Ascending aorta (tissue), 2 donors: Measurements from ENCODE around the gene EBNA1BP2. TPM values are rescaled to one million over a fixed set of nuclear protein-coding genes. Genes with fewer than 3 reads are reported as not detected.

Experiments used
- DNase-seq, 2 donors: peaks; one replicate each; pipeline ENCODE4 v3.0.0-alpha.2; 2019; ENCODE audit warnings: low spot score in 2 of 2
- H3K27ac ChIP-seq, 2 donors: fragments of 200-600 bp; sonication (generic); one replicate each; pipeline ENCODE4 v1.5.1; 2016 to 2017; ENCODE audit warnings: mild to moderate bottlenecking in 1 of 2
- H3K27me3 ChIP-seq: fragments of 200-600 bp; sonication (generic); one replicate; pipeline ENCODE4 v1.5.1; 2017
- H3K36me3 ChIP-seq, 2 donors: fragments of 200-600 bp; sonication (generic); one replicate each; pipeline ENCODE4 v1.5.1; 2016
- H3K4me1 ChIP-seq, 2 donors: fragments of 200-600 bp; sonication (generic); one replicate each; pipeline ENCODE4 v1.5.1; 2016 to 2017; ENCODE audit warnings: mild to moderate bottlenecking in 1 of 2
- H3K4me3 ChIP-seq, 2 donors: fragments of 200-600 bp; sonication (generic); one replicate each; pipeline ENCODE4 v1.5.1; 2016 to 2017; ENCODE audit warnings: mild to moderate bottlenecking in 1 of 2
- H3K9me3 ChIP-seq, 2 donors: fragments of 200-600 bp; sonication (generic); one replicate each; pipeline ENCODE4 v1.5.1; 2016
- intact Hi-C: fragments of 100-400 bp; cut with DNase I; formaldehyde crosslinking; loops from one replicate; pipeline ENCODE4 v1.15.1; 2023
- total RNA-seq: library from RNA; depleted of rRNA; stranded (reverse); fragments of >200 nt; gene quantifications from one replicate; pipeline ENCODE4 v1.1.0, GENCODE V29; 2016
- TF ChIP-seq, protein P1 (sequence below), 3 experiments: fragments of 200-600 bp in 2 of 3; fragments of 450-650 bp in 1 of 3; sonication (generic) in 2 of 3; IDR thresholded peaks; one replicate each; pipeline ENCODE4 v1.5.1; 2016 to 2019; ENCODE audit warnings: antibody characterized with exemption in 3 of 3, mild to moderate bottlenecking in 1 of 3, moderate library complexity in 1 of 3

EBNA1BP2 gene
- total RNA-seq, 1 donor from 2014 or later: 22.1 TPM

DNA sequence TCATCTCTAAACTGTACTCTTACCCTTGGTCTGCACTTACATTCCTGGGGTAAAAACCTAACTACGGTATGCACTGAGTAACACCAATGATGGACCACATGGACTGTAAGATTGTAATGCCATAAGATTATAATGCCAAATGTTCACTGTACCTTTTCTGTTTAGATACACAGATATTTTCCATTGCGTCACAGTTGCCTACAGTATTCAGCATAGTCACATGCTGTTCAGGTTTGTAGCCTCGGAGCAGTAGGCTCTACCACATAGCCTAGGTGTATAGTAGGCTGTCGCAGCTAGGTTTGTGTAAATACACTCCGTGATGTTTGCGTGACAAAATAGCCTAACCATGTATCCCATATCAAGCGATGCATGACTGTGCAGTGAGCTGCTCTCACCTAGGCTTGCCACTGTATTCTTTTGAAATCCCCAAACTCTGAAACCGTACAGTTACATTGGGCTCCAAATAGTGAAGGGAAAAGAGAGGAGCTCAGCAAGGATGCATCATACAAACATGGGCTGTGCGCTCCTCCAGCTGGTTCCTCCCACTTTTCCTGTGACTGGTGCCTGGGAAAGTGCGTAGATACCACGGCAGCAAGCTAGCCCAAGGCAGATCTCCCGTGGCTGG is 35.3 kb upstream of the EBNA1BP2 start:
- DNase-seq: no peak
- H3K4me1 ChIP-seq: peaks cover 0 to 15% of the 10 kb centered on the region in 2 donors
- no peaks in the 10 kb centered on the region for H3K27me3 ChIP-seq
- peaks cover 0 to 4% of the 10 kb centered on the region in 2 donors for H3K9me3 ChIP-seq
- no peaks in the 10 kb centered on the region for H3K36me3 ChIP-seq
- H3K27ac ChIP-seq: no peak overlapping the region
- intact Hi-C loops: no loop called here
- H3K4me3 ChIP-seq: no peak overlapping the region
- TF ChIP-seq, protein P1, sequence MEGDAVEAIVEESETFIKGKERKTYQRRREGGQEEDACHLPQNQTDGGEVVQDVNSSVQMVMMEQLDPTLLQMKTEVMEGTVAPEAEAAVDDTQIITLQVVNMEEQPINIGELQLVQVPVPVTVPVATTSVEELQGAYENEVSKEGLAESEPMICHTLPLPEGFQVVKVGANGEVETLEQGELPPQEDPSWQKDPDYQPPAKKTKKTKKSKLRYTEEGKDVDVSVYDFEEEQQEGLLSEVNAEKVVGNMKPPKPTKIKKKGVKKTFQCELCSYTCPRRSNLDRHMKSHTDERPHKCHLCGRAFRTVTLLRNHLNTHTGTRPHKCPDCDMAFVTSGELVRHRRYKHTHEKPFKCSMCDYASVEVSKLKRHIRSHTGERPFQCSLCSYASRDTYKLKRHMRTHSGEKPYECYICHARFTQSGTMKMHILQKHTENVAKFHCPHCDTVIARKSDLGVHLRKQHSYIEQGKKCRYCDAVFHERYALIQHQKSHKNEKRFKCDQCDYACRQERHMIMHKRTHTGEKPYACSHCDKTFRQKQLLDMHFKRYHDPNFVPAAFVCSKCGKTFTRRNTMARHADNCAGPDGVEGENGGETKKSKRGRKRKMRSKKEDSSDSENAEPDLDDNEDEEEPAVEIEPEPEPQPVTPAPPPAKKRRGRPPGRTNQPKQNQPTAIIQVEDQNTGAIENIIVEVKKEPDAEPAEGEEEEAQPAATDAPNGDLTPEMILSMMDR (IDR thresholded peaks at IDR 0.05): no peak

DNA sequence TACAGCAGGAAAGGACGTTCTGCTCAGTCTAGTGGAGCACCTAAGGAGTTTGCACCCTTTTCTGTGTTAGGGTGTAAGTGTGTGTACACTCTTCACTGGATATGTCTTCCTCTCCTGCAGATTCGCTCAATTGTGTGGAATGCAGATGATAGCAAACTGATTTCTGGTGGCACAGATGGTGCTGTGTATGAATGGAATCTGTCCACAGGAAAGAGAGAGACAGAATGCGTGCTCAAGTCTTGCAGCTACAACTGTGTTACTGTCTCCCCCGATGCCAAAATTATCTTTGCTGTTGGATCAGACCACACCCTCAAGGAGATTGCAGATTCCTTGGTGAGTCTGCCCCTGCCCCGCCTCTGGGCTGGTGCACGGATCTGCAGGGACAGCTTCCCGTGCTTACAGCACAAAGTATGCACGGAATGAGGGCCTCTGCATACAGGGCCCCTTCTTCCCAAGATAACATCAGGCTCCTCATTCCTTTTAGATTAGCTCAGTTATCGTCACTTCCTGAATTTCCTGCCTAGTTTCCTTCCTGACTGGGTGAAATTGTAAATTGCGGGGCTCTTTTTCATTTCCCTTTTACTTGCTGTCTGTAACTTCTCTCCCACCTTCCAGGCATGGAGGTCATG is 34.6 kb upstream of the EBNA1BP2 start:
- TF ChIP-seq, protein P1 (IDR thresholded peaks at IDR 0.05): no peak
- H3K27ac ChIP-seq: no peak overlapping the region

DNA sequence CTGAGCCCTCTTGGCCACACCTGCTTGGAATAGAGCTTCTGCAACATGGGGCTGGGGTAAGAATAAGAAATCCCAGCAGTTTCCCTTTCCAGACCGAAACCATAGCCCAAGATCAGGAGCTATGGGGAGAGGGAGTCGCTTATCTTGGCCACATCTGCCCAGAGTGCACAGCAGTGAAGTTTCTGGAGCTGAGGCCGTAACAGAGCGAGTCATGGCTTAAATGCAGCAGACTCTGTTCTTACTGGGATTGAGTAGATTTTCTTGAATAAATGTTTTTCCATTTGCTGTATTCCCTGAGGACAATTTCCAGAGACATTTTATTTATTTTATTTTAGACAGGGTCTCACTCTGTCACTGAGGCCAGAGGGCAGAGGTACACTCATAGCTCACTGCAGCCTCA is 33.6 kb upstream of the EBNA1BP2 start:
- no peak for DNase-seq
- Histone ChIP-seq H3K27me3 (no peaks in the 10 kb centered on the region), H3K9me3 (peaks cover 0 to 4% of the 10 kb centered on the region in 2 donors), H3K4me1 (peaks cover 0 to 15% of the 10 kb centered on the region in 2 donors), H3K27ac (no peak overlapping the region), H3K36me3 (no peaks in the 10 kb centered on the region), H3K4me3 (no peak overlapping the region)
- TF ChIP-seq, protein P1 (IDR thresholded peaks at IDR 0.05): no peak
- intact Hi-C loops: no loop called here

More for the DNA sequence above, 34.6 kb upstream of the EBNA1BP2 start:
- Histone ChIP-seq H3K9me3 (peaks cover 0 to 4% of the 10 kb centered on the region in 2 donors), H3K4me1 (peaks cover 0 to 15% of the 10 kb centered on the region in 2 donors), H3K27me3 (no peaks in the 10 kb centered on the region), H3K36me3 (no peaks in the 10 kb centered on the region), H3K4me3 (no peak overlapping the region)
- intact Hi-C loops: no loop called here
- DNase-seq: no peak

DNA sequence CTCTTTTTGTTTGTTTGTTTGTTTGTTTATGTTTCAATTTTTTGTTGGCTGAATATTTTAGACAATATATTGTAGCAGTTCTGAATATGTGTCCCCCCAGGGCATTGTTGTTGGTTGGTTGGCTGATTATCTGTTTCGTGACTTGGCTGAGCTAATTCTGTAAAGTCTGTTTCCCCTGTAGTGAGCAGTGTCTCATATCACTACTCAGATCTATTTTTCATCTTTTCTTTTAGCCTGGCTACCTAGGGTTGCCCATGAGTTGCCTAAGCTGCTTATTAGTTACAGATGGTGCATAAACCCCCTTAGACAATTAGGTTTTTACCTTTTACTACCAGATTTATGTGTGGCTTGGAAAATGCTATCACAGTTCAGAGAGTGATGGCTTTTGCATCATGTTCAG is 32.3 kb upstream of the EBNA1BP2 start:
- TF ChIP-seq, protein P1 (IDR thresholded peaks at IDR 0.05): no peak
- intact Hi-C loops: no loop called here

DNA sequence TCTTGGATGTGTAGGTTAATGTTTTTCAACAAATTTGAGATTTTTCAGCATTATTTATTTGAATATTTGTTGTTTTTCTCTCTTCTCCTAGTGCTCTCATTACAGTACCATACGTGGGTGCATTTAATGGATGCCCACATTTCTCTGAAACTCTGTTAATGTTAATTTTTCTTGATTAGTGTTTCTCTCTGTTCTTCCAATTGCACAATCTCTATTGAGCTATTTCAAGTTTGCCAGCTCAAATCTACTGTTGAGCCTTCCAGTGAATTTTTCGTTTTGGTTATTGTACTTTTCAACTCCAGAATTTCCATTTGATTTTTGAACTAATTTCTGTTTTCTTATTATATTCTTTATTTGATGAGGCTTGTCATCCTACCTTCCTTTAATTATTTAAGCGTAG is 31.8 kb upstream of the EBNA1BP2 start:
- no peak overlapping the region for H3K27ac ChIP-seq
- peaks cover 0 to 15% of the 10 kb centered on the region in 2 donors for H3K4me1 ChIP-seq
- TF ChIP-seq, protein P1 (IDR thresholded peaks at IDR 0.05): no peak
- no peaks in the 10 kb centered on the region for H3K27me3 ChIP-seq
- H3K36me3 ChIP-seq: no peaks in the 10 kb centered on the region
- no peak for DNase-seq
- intact Hi-C loops: no loop called here
- H3K9me3 ChIP-seq: peaks cover 0 to 4% of the 10 kb centered on the region in 2 donors
- no peak overlapping the region for H3K4me3 ChIP-seq

More for the DNA sequence above, 32.3 kb upstream of the EBNA1BP2 start:
- Histone ChIP-seq H3K27me3 (no peaks in the 10 kb centered on the region), H3K9me3 (peaks cover 0 to 4% of the 10 kb centered on the region in 2 donors), H3K36me3 (no peaks in the 10 kb centered on the region), H3K27ac (no peak overlapping the region), H3K4me3 (no peak overlapping the region), H3K4me1 (peaks cover 0 to 15% of the 10 kb centered on the region in 2 donors)
- no peak for DNase-seq
